Gastrocnemius medialis (tissue), 4 donors: ENCODE results near the gene CDK14.

Experiments
- CTCF ChIP-seq, 5 experiments: fragments of 450-650 bp in 3 of 5; fragments of 200-600 bp in 2 of 5; sonication (generic) in 2 of 5; IDR thresholded peaks in 4 of 5; conservative IDR thresholded peaks in 1 of 5; 1 replicate in 4 of 5; 2 replicates in 1 of 5; pipeline ENCODE4 v1.5.1; 2016 to 2019; ENCODE audit warnings: antibody characterized with exemption in 5 of 5, mild to moderate bottlenecking in 3 of 5, moderate library complexity in 3 of 5
- POLR2A ChIP-seq, 2 donors: fragments of 450-650 bp; IDR thresholded peaks; one replicate each; pipeline ENCODE4 v1.6.1; 2017; ENCODE audit warnings: antibody characterized with exemption in 2 of 2, mild to moderate bottlenecking in 2 of 2, moderate library complexity in 2 of 2

- no peak for TF ChIP-seq POLR2A (IDR thresholded peaks at IDR 0.05)
- no peak for TF ChIP-seq CTCF (IDR thresholded peaks at IDR 0.05 in 4 of 5, conservative IDR thresholded peaks at IDR 0.05 in 1 of 5)
Observed at GRCh38 chr7:90580051-90580450, 16.1 kb upstream of the CDK14 start.
